Vagina (tissue), 2 donors: ENCODE measurements around the gene CTBP2.

Experiments used
- POLR2A ChIP-seq, 2 donors: fragments of 450-650 bp; IDR thresholded peaks; one replicate each; pipeline ENCODE4 v1.6.1; 2017; ENCODE audit warnings: antibody characterized with exemption in 2 of 2, mild to moderate bottlenecking in 2 of 2, moderate library complexity in 2 of 2
- POLR2AphosphoS5 ChIP-seq, 2 donors: sonication (generic); formaldehyde crosslinking; IDR thresholded peaks; one replicate each; pipeline ENCODE4 v1.9.0; 2017; ENCODE audit warnings: antibody characterized with exemption in 2 of 2, mild to moderate bottlenecking in 2 of 2, low read depth in 1 of 2; ENCODE audit not compliant: insufficient read depth in 1 of 2
- TF ChIP-seq, protein P1 (sequence below), 3 experiments: fragments of 450-650 bp in 2 of 3; fragments of 200-600 bp in 1 of 3; sonication (generic) in 1 of 3; IDR thresholded peaks; one replicate each; pipeline ENCODE4 v1.5.1; 2017 to 2019; ENCODE audit warnings: antibody characterized with exemption in 3 of 3, mild to moderate bottlenecking in 2 of 3, moderate library complexity in 2 of 3

DNA sequence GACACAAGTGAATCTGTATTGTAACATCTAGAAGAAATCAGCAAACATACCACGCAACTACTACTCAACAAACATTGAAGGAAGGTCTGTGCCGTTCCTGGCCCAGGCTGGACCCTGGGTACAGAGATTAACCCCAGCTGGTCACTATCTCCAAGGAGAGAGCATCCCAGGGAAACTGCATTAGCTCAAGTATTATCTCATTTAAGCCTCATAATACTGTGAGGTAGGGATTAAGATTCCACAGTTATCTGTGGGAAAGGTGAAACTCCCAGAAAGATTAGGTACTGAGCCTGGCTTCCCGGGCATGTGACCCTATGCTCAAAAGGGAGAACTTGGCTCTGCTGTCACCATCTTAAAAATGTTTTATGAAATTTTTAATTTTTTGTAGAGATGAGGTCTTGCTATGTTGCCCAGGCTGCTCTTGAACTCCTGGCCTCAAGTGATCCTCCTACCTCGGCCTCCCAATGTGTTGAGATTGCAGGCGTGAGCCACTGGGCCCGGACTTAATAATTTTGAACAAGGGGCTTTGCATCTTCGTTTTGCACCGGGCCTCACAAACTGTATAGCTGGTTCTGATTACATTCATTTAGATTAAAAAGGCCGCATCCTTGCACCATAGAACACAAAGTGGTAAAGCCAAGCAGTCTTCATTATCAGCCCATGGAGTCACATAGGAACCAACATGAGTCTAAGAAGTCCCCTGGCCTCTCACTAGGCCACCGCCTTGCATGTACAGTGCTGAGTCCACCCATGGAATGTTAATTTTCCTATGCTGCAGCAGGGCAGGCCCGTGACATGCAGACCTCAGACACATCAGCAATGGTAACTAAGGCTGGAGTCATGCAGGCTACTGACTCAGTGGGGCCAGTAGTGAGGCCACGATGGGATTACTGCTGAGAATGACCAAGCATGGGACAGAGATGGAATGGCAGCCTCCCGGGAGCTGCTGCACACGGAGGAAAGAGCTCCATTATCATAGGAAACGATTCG is 5.5 kb upstream of the CTBP2 start:
- TF ChIP-seq, protein P1, sequence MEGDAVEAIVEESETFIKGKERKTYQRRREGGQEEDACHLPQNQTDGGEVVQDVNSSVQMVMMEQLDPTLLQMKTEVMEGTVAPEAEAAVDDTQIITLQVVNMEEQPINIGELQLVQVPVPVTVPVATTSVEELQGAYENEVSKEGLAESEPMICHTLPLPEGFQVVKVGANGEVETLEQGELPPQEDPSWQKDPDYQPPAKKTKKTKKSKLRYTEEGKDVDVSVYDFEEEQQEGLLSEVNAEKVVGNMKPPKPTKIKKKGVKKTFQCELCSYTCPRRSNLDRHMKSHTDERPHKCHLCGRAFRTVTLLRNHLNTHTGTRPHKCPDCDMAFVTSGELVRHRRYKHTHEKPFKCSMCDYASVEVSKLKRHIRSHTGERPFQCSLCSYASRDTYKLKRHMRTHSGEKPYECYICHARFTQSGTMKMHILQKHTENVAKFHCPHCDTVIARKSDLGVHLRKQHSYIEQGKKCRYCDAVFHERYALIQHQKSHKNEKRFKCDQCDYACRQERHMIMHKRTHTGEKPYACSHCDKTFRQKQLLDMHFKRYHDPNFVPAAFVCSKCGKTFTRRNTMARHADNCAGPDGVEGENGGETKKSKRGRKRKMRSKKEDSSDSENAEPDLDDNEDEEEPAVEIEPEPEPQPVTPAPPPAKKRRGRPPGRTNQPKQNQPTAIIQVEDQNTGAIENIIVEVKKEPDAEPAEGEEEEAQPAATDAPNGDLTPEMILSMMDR (IDR thresholded peaks at IDR 0.05), result no peak
- TF ChIP-seq POLR2A (IDR thresholded peaks at IDR 0.05) (no peak), POLR2AphosphoS5 (IDR thresholded peaks at IDR 0.05; ENCODE audit: insufficient read depth in 1 of 2, low read depth in 1 of 2) (no peak)
